Measurements from ENCODE around the gene TMCO1.
"Not testable (repeated sequence)": the region's sequence is repeated elsewhere in the genome, so short reads cannot be mapped to it uniquely, and the experiment has no call there.

The TMCO1 gene

DNA sequence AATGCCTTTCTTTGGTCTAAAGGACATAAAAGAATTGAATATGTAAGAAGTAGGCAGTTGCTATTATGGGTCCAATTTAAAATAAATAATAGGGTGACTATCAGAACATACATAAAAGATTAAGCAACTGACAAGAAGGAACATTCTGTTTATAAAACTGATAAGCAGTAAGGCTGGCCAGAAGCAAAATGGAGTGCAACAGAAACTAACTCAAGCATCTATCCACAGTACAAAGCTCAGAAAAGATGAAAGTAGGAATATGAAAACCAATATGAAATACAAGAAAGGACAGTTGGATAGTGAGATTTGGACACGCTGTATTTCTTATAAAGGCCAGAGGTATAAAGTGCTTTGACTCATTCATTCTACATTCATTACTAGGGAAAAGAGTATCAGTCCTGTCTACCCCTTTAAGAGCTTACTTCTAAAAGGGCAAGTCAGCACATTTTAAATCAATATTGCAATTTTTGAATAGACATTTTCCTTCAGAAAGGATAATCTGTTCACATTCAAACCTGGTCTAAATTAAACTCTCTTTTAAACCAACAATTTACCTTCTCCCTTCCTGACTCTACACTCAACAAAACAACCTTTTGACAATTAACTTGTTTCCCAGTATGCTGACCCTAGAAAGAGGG lies 84.7 kb downstream of the TMCO1 start:
- no peak for DNase-seq

DNA sequence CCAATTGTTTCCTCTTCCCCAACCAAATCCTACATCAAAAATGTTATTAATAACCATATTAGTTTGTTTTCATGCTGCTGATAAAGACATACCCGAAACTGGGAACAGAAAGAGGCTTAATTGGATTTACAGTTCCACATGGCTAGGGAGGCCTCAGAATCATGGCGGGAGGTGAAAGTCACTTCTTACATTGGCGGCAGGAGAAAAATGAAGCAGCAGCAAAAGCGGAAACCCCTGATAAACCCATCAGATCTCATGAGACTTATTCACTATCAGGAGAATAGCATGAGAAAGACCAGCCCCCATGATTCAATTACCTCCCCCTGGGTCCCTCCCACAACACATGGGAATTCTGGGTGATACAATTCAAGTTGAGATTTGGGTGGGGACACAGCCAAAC lies 87.9 kb downstream of the TMCO1 start:
- DNase-seq: not testable (repeated sequence)

DNA sequence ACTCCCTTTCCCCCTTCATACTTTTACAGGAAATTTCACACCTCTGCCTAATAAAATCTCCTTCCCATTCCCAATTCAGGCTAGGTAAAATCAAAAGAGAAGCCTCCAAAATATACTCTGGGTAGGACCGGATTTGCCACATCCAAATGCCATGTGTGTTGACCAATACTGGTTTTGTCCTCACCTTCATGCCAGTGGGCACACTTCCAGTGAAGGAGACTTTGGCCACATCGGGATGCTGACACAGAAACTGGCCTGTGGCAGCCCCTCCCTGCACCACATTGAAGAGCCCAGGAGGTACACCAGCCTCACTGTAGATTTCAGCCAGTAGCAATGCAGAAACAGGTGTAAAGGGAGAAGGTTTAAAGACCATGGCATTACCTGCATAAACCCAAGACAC lies 88.4 kb downstream of the TMCO1 start:
- DNase-seq: no peak

DNA sequence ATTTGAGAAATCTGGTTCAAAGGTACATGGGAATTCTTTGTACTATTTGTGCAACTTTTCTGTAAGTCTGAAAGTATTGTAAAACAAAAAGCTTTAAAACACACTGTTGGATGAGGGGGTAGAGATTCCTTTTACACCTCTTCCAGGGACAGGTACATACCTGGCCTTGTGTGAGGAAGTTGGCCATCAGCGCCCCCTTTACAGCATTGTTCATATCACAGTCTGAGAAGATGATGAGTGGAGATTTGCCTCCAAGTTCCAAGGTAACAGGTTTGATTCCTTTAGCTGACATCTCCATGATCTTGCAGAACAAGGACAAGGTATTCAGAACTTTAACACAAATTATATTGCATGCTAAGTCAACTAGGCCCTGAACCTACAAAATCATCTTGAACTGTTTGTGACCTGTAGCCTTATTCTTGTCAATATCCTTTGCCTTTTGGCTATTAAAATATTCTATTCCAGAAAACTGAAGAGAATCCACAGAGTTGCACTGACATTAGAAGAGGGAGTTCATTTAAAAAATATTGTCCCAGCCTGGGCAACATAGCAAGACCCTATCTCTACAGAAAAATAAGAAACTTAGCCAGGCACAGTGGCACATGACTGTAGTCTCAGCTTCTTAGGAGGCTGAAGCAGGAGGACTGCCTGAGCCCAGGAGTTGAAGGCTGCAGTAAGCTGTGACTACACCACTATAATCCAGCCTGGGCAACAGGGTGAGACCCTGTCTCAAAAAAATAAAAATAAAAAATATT lies 89.2 kb downstream of the TMCO1 start:
- no peak for DNase-seq

DNA sequence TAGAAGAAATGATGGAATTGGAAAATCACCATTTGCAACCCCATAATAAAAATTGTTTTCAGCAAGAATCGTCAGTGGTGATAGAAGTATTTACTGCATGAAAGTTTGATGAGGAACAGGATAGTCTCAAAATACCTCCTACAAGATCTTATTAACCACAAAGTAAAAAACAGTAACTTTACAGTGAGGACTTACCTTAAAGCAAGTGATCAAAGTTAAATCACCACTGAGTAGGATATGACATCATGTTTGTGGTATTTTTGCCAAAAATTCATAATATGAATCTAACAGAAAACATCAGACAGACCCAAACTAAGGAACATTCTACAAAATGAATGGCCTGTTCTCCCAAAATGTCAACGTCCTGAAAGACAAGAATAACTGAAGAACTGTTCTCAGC lies 90.2 kb downstream of the TMCO1 start:
- no peak for DNase-seq

All from stimulated activated CD4-positive, alpha-beta T cell treated with anti-CD3 and anti-CD28 coated beads, Interleukin-15, amount 100 ng/mL, for 24 hours (primary cell).